Activated CD8-positive, alpha-beta T cell treated with anti-CD3 and anti-CD28 coated beads, Interleukin-2, amount 10 ng/mL, durations not matched to agents 7 days and 5 days (primary cell): Measurements from ENCODE around the gene C19orf85. TPM values are rescaled to one million over a fixed set of nuclear protein-coding genes. Genes with fewer than 3 reads are reported as not detected.
"Not testable (repeated sequence)": the region's sequence is repeated elsewhere in the genome, so short reads cannot be mapped to it uniquely, and the experiment has no call there.

Source experiments
- ATAC-seq: fragments of 150-1000 bp; cut with Tn5 transposase; one replicate; pipeline ENCODE4 v1.10.0; 2021; ENCODE audit warnings: moderate library complexity
- CTCF ChIA-PET: fragments of 350-600 bp; sonication (Branson Sonifier 250); formaldehyde crosslinking; loops from one replicate; lab custom pipeline; 2021; ENCODE audit warnings: antibody characterized with exemption; lab: Charles Lee
- POLR2A ChIA-PET: fragments of 350-600 bp; sonication (Branson Sonifier 250); formaldehyde crosslinking; loops from one replicate; lab custom pipeline; 2021; ENCODE audit warnings: antibody characterized with exemption; lab: Charles Lee
- DNase-seq: peaks from one replicate; pipeline ENCODE4 v3.0.0-alpha.2; 2020
- H3K27ac Mint-ChIP-seq: one replicate; pipeline ENCODE4 v1.8.0; 2021; ENCODE audit warnings: mild to moderate bottlenecking, mixed read lengths
- H3K27me3 Mint-ChIP-seq: one replicate; pipeline ENCODE4 v1.8.0; 2021; ENCODE audit warnings: low read depth, mixed read lengths
- H3K36me3 Mint-ChIP-seq: one replicate; pipeline ENCODE4 v1.8.0; 2021; ENCODE audit warnings: low read depth, mixed read lengths
- H3K4me1 Mint-ChIP-seq: one replicate; pipeline ENCODE4 v1.8.0; 2021; ENCODE audit warnings: low read depth, mixed read lengths
- H3K4me3 Mint-ChIP-seq: one replicate; pipeline ENCODE4 v1.8.0; 2021; ENCODE audit warnings: mild to moderate bottlenecking, mixed read lengths
- H3K9me3 Mint-ChIP-seq: one replicate; pipeline ENCODE4 v1.8.0; 2022; ENCODE audit warnings: mixed read lengths; ENCODE audit not compliant: insufficient read depth
- total RNA-seq, 2 experiments: library from RNA; stranded (reverse); gene quantifications; one replicate each; pipeline ENCODE4 v1.2.3, GENCODE V29; 2021

C19orf85 gene
- total RNA-seq, 2 experiments from 2014 or later: not detected

GRCh38 chr19:55451163-55451964 is 13.2 kb downstream of the C19orf85 start:
- Mint-ChIP-seq H3K9me3 (no peaks in the 10 kb centered on the region), H3K36me3 (peaks cover 10% of the 10 kb centered on the region), H3K4me1 (peaks cover 8% of the 10 kb centered on the region), H3K27me3 (peaks cover 22% of the 10 kb centered on the region), H3K4me3 (no peak overlapping the region), H3K27ac (no peak overlapping the region)
- ChIA-PET CTCF (no interaction called here), POLR2A (no interaction called here)
- ATAC-seq: peak; percentile 18
- no peak for DNase-seq

GRCh38 chr19:55449469-55449868 is 15.1 kb downstream of the C19orf85 start:
- Mint-ChIP-seq H3K9me3 (no peaks in the 10 kb centered on the region), H3K4me3 (no peak overlapping the region), H3K36me3 (peaks cover 7% of the 10 kb centered on the region), H3K4me1 (peaks cover 8% of the 10 kb centered on the region), H3K27me3 (peaks cover 30% of the 10 kb centered on the region), H3K27ac (no peak overlapping the region)
- ATAC-seq: no peak
- DNase-seq: no peak
- POLR2A ChIA-PET: no interaction called here
- CTCF ChIA-PET: no interaction called here

GRCh38 chr19:55448175-55448490 is 16.4 kb downstream of the C19orf85 start:
- H3K27ac Mint-ChIP-seq, H3K36me3 Mint-ChIP-seq, DNase-seq, H3K4me3 Mint-ChIP-seq, CTCF ChIA-PET, POLR2A ChIA-PET, ATAC-seq, H3K4me1 Mint-ChIP-seq, H3K9me3 Mint-ChIP-seq: not testable (repeated sequence)
- peaks cover 39% of the 10 kb centered on the region for H3K27me3 Mint-ChIP-seq

- Mint-ChIP-seq H3K36me3 (no peaks in the 10 kb centered on the region), H3K9me3 (no peaks in the 10 kb centered on the region), H3K27ac (no peak overlapping the region), H3K4me1 (peaks cover 3% of the 10 kb centered on the region), H3K27me3 (peaks cover 44% of the 10 kb centered on the region), H3K4me3 (no peak overlapping the region)
- ATAC-seq (peak; percentile 65), DNase-seq (no peak)
- ChIA-PET CTCF (interaction anchor here (0.6 kb wide), 1 partner anchor 11 kb away, joined by 3 read pairs; no protein-coding TSS in a partner anchor), POLR2A (no interaction called here)
These were observed 17.0 kb downstream of the C19orf85 start for GRCh38 chr19:55447421-55448174.

- H3K27ac Mint-ChIP-seq: no peak overlapping the region
- CTCF ChIA-PET: interaction anchor here (1.3 to 1.4 kb wide), 2 partner anchors 28 to 305 kb away, joined by 3 to 4 read pairs; no protein-coding TSS in a partner anchor
- H3K27me3 Mint-ChIP-seq: peaks cover 50% of the 10 kb centered on the region
- ATAC-seq (no peak), DNase-seq (no peak)
- H3K36me3 Mint-ChIP-seq: peaks cover 3% of the 10 kb centered on the region
- no peak overlapping the region for H3K4me3 Mint-ChIP-seq
- POLR2A ChIA-PET: no interaction called here
- peaks cover 8% of the 10 kb centered on the region for H3K4me1 Mint-ChIP-seq
- H3K9me3 Mint-ChIP-seq: no peaks in the 10 kb centered on the region
These were observed 18.5 kb downstream of the C19orf85 start for GRCh38 chr19:55446060-55446459.

GRCh38 chr19:55444646-55445045 is 19.9 kb downstream of the C19orf85 start:
- peaks cover 3% of the 10 kb centered on the region for H3K36me3 Mint-ChIP-seq
- H3K4me1 Mint-ChIP-seq: peaks cover 12% of the 10 kb centered on the region
- DNase-seq: no peak
- no peak overlapping the region for H3K4me3 Mint-ChIP-seq
- ChIA-PET POLR2A (no interaction called here), CTCF (interaction anchor here (1.0 to 1.4 kb wide), 2 partner anchors 26 to 60 kb away, joined by 3 to 4 read pairs; no protein-coding TSS in a partner anchor)
- no peak for ATAC-seq
- H3K27ac Mint-ChIP-seq: no peak overlapping the region
- peaks cover 48% of the 10 kb centered on the region for H3K27me3 Mint-ChIP-seq
- H3K9me3 Mint-ChIP-seq: no peaks in the 10 kb centered on the region

GRCh38 chr19:55443824-55444480 is 20.6 kb downstream of the C19orf85 start:
- CTCF ChIA-PET: interaction anchor here (1.0 kb wide), 1 partner anchor 61 kb away, joined by 3 read pairs; no protein-coding TSS in a partner anchor
- H3K4me1 Mint-ChIP-seq: peaks cover 12% of the 10 kb centered on the region
- no peak for ATAC-seq

GRCh38 chr19:55443045-55443823 is 21.3 kb downstream of the C19orf85 start, which contains the start of gene SHISA7:
SHISA7 (minus strand) TSS chr19:55443300; CDS start chr19:55442863, 437 bp downstream.
- peaks cover 56% of the 10 kb centered on the region for H3K27me3 Mint-ChIP-seq
- H3K4me1 Mint-ChIP-seq: peaks cover 12% of the 10 kb centered on the region
- no peak within 1 kb of the TSS for H3K4me3 Mint-ChIP-seq
- H3K27ac Mint-ChIP-seq: peak within 1 kb of the TSS; percentile 52
- peaks cover 3% of the 10 kb centered on the region for H3K36me3 Mint-ChIP-seq
- CTCF ChIA-PET: no interaction called here
- ATAC-seq (no peak), DNase-seq (no peak)
- POLR2A ChIA-PET: interaction anchor here (0.9 kb wide), 1 partner anchor 36 kb away, joined by 3 read pairs; no protein-coding TSS in a partner anchor
- no peaks in the 10 kb centered on the region for H3K9me3 Mint-ChIP-seq

More at GRCh38 chr19:55443824-55444480, 20.6 kb downstream of the C19orf85 start:
- Mint-ChIP-seq H3K27me3 (peaks cover 54% of the 10 kb centered on the region), H3K36me3 (peaks cover 3% of the 10 kb centered on the region), H3K4me3 (no peak overlapping the region), H3K27ac (no peak overlapping the region), H3K9me3 (no peaks in the 10 kb centered on the region)
- POLR2A ChIA-PET: interaction anchor here (0.9 kb wide), 1 partner anchor 37 kb away, joined by 3 read pairs; no protein-coding TSS in a partner anchor
- DNase-seq: no peak

- ATAC-seq (peak; percentile 13), DNase-seq (no peak)
- Mint-ChIP-seq H3K4me1 (peaks cover 12% of the 10 kb centered on the region), H3K4me3 (no peak overlapping the region), H3K36me3 (peaks cover 3% of the 10 kb centered on the region), H3K27ac (no peak overlapping the region), H3K9me3 (no peaks in the 10 kb centered on the region), H3K27me3 (peaks cover 56% of the 10 kb centered on the region)
- POLR2A ChIA-PET: no interaction called here
- CTCF ChIA-PET: interaction anchor here (2.2 kb wide), 1 partner anchor 11 kb away, joined by 4 read pairs; no protein-coding TSS in a partner anchor
These were observed 22.1 kb downstream of the C19orf85 start for GRCh38 chr19:55442372-55442961.

- DNase-seq: no peak
- Mint-ChIP-seq H3K36me3 (peaks cover 3% of the 10 kb centered on the region), H3K27ac (peak overlapping the region; percentile 2), H3K4me1 (peaks cover 12% of the 10 kb centered on the region), H3K4me3 (no peak overlapping the region), H3K9me3 (no peaks in the 10 kb centered on the region), H3K27me3 (peaks cover 61% of the 10 kb centered on the region)
- ATAC-seq: no peak
- ChIA-PET CTCF (interaction anchor here (1.2 to 2.2 kb wide), 2 partner anchors 12 to 62 kb away, joined by 4 to 5 read pairs; no protein-coding TSS in a partner anchor), POLR2A (no interaction called here)
These were observed 22.7 kb downstream of the C19orf85 start for GRCh38 chr19:55441692-55442321.
